Smooth muscle cell (in vitro differentiated cells): Measurements from ENCODE around the gene XXYLT1. TPM values are rescaled to one million over a fixed set of nuclear protein-coding genes. Genes with fewer than 3 reads are reported as not detected.

Experiments used
- DNase-seq: peaks from one replicate; lab custom pipeline; 2025; ENCODE audit not compliant: unreplicated experiment; lab: John Stamatoyannopoulos, UW
- H2AFZ ChIP-seq: fragments of 200-600 bp; sonication (generic); 2 replicates; pipeline ENCODE4 v1.6.0; 2016; ENCODE audit warnings: antibody characterized with exemption, low read depth, mild to moderate bottlenecking
- H3F3A ChIP-seq: fragments of 200-600 bp; sonication (generic); 2 replicates; pipeline ENCODE4 v1.6.0; 2017; ENCODE audit warnings: antibody characterized with exemption, low read depth
- H3K27ac ChIP-seq: fragments of 200-600 bp; sonication (generic); 2 replicates; pipeline ENCODE4 v1.5.1; 2016; ENCODE audit warnings: low read depth, mild to moderate bottlenecking
- H3K27me3 ChIP-seq: fragments of 200-600 bp; sonication (generic); 2 replicates; pipeline ENCODE4 v1.6.1; 2016; ENCODE audit warnings: low read depth, mild to moderate bottlenecking
- H3K36me3 ChIP-seq: fragments of 200-600 bp; sonication (generic); 2 replicates; pipeline ENCODE4 v1.5.1; 2016; ENCODE audit warnings: low read depth
- H3K4me1 ChIP-seq: fragments of 200-600 bp; sonication (generic); 2 replicates; pipeline ENCODE4 v1.5.1; 2016; ENCODE audit warnings: low read depth
- H3K4me2 ChIP-seq: fragments of 200-600 bp; sonication (generic); 2 replicates; pipeline ENCODE4 v1.6.0; 2016; ENCODE audit warnings: mild to moderate bottlenecking
- H3K4me3 ChIP-seq: fragments of 200-600 bp; sonication (generic); 2 replicates; pipeline ENCODE4 v1.5.1; 2016; ENCODE audit warnings: mild to moderate bottlenecking
- H3K79me2 ChIP-seq: fragments of 200-600 bp; sonication (generic); 2 replicates; pipeline ENCODE4 v1.6.0; 2016; ENCODE audit warnings: low read depth, mild to moderate bottlenecking
- H3K9ac ChIP-seq: fragments of 200-600 bp; sonication (generic); 2 replicates; pipeline ENCODE4 v1.6.0; 2016; ENCODE audit warnings: low read depth
- H3K9me3 ChIP-seq: fragments of 200-600 bp; sonication (generic); replicated peaks from 2 replicates; pipeline ENCODE4 v1.5.1; 2016; ENCODE audit warnings: low read depth
- H4K20me1 ChIP-seq: fragments of 200-600 bp; sonication (generic); 2 replicates; pipeline ENCODE4 v1.6.0; 2016; ENCODE audit warnings: low read depth
- WGBS: methylation state at CpG from one replicate; pipeline ENCODE4 v1.1.7; 2016; ENCODE audit warnings: low lambda C conversion rate; 5-methylcytosine and 5-hydroxymethylcytosine counted together
- polyA plus RNA-seq: library from polyadenylated mRNA; unstranded; fragments of >200 nt; fragmentation: Nextera tagmentation; extraction: Ambion mirVana; gene quantifications from 2 replicates; pipeline ENCODE4 v1.2.1, GENCODE V29; 2016
- total RNA-seq: library from RNA; depleted of rRNA; stranded (reverse); fragments of >200 nt; gene quantifications from 2 replicates; pipeline ENCODE4 v1.2.3, GENCODE V29; 2014
- TF ChIP-seq, protein P1 (sequence below): fragments of 200-600 bp; sonication (generic); IDR thresholded peaks from 2 replicates; pipeline ENCODE4 v1.5.1; 2017; ENCODE audit warnings: borderline replicate concordance, mild to moderate bottlenecking, antibody characterized with exemption; ENCODE audit not compliant: insufficient read depth, poor library complexity, severe bottlenecking

The XXYLT1 gene
- total and polyA plus RNA-seq, 2 experiments from 2014 or later, result 22.2 to 35.4 TPM

GRCh38 chr3:195241592-195242355 lies 29.2 kb downstream of the XXYLT1 start:
- Histone ChIP-seq H4K20me1 (no peaks in the 10 kb centered on the region), H3K79me2 (no peaks in the 10 kb centered on the region), H3K36me3 (no peaks in the 10 kb centered on the region), H3K9me3 (no peaks in the 10 kb centered on the region), H3K4me3 (no peak overlapping the region), H3K4me2 (no peak overlapping the region), H3K27me3 (no peaks in the 10 kb centered on the region), H3F3A (no peaks in the 10 kb centered on the region), H3K9ac (no peak overlapping the region), H2AFZ (no peak overlapping the region), H3K4me1 (peaks cover 6% of the 10 kb centered on the region), H3K27ac (no peak overlapping the region)
- WGBS, result 89% methylated on average over 12 of the region's 12 CpGs
- no peak for DNase-seq
- TF ChIP-seq, protein P1, sequence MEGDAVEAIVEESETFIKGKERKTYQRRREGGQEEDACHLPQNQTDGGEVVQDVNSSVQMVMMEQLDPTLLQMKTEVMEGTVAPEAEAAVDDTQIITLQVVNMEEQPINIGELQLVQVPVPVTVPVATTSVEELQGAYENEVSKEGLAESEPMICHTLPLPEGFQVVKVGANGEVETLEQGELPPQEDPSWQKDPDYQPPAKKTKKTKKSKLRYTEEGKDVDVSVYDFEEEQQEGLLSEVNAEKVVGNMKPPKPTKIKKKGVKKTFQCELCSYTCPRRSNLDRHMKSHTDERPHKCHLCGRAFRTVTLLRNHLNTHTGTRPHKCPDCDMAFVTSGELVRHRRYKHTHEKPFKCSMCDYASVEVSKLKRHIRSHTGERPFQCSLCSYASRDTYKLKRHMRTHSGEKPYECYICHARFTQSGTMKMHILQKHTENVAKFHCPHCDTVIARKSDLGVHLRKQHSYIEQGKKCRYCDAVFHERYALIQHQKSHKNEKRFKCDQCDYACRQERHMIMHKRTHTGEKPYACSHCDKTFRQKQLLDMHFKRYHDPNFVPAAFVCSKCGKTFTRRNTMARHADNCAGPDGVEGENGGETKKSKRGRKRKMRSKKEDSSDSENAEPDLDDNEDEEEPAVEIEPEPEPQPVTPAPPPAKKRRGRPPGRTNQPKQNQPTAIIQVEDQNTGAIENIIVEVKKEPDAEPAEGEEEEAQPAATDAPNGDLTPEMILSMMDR, result no peak

- Histone ChIP-seq H3K4me3 (no peak overlapping the region), H3K36me3 (no peaks in the 10 kb centered on the region)
Observed at GRCh38 chr3:195240939-195241338, 30.0 kb downstream of the XXYLT1 start.

GRCh38 chr3:195240171-195240701 lies 30.7 kb downstream of the XXYLT1 start:
- TF ChIP-seq, protein P1, result no peak
- Histone ChIP-seq H3K9me3 (no peaks in the 10 kb centered on the region), H3K79me2 (no peaks in the 10 kb centered on the region), H3K4me1 (peaks cover 6% of the 10 kb centered on the region), H2AFZ (no peak overlapping the region), H3F3A (no peaks in the 10 kb centered on the region), H3K36me3 (no peaks in the 10 kb centered on the region), H4K20me1 (no peaks in the 10 kb centered on the region), H3K4me3 (no peak overlapping the region), H3K9ac (no peak overlapping the region), H3K27ac (no peak overlapping the region), H3K27me3 (no peaks in the 10 kb centered on the region), H3K4me2 (no peak overlapping the region)
- DNase-seq, result no peak
- 98% methylated on average over 15 of the region's 15 CpGs for WGBS

More at GRCh38 chr3:195240939-195241338, 30.0 kb downstream of the XXYLT1 start:
- H3K27ac ChIP-seq, result no peak overlapping the region
- H2AFZ ChIP-seq, result no peak overlapping the region
- no peaks in the 10 kb centered on the region for H3K9me3 ChIP-seq
- WGBS, result 98% methylated on average over 6 of the region's 6 CpGs
- H4K20me1 ChIP-seq, result no peaks in the 10 kb centered on the region
- H3K27me3 ChIP-seq, result no peaks in the 10 kb centered on the region
- H3K4me2 ChIP-seq, result no peak overlapping the region
- H3K79me2 ChIP-seq, result no peaks in the 10 kb centered on the region
- TF ChIP-seq, protein P1, result no peak
- DNase-seq, result no peak
- peaks cover 6% of the 10 kb centered on the region for H3K4me1 ChIP-seq
- no peak overlapping the region for H3K9ac ChIP-seq
- no peaks in the 10 kb centered on the region for H3F3A ChIP-seq
